Activated T-cell treated with anti-CD3 and anti-CD28 coated beads, Interleukin-2, amount 50 U/mL, for 48 hours (primary cell): ENCODE results near the gene TRNT1.

ENCODE experiments used
- DNase-seq, 2 experiments: peaks; one replicate each; pipeline ENCODE4 v3.0.0-alpha.2; 2020

The TRNT1 gene

DNA sequence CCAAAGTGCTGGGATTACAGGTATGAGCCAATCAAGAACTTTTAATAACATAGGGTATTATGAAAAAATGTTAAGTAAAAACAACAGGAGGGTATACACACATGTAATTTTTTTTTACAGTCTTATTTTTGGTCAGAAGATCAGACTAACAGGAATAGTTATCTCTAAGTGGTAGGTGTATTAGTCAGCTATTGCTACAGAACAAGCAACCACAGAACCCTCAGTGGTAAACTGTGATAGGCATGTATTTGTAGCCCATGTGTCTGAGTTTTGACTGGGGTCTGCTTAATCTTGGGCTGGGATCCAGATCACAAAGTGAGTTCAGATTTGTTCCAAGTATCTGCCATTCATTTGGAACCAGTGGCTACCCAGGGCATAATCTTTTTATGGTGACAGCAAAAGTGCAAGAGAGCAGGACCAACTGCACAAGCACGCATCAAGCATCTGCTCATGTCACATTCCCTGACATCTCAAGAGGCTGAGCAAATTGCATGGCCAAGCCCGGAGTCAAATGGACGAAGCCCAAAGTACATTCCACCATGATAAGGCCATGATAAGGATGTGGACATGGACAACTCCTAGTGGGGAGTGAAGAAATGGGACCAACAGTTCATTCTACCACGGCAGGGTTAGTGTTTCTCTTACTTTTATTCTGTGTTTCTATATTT, 13.6 kb upstream of the TRNT1 start:
- no peak for DNase-seq

DNA sequence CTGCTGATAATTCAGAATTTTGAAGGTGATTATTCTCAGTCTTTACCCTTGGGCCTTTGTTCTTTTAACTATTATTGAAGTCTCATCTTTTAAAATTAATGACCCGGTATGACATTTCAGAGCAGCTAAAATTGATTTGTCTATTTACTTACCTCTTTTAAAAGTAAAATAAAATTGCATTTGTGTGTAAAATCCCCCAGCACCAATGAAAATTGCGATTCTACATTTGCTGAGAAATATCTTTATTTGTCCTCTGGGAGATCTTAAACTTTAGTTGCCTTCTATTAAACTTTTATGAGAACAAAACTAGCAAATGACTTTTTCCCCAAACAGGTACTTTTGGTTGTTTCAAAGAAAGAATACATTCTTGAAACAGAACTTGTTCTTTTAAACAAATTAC, 9.1 kb upstream of the TRNT1 start:
- DNase-seq = no peak

DNA sequence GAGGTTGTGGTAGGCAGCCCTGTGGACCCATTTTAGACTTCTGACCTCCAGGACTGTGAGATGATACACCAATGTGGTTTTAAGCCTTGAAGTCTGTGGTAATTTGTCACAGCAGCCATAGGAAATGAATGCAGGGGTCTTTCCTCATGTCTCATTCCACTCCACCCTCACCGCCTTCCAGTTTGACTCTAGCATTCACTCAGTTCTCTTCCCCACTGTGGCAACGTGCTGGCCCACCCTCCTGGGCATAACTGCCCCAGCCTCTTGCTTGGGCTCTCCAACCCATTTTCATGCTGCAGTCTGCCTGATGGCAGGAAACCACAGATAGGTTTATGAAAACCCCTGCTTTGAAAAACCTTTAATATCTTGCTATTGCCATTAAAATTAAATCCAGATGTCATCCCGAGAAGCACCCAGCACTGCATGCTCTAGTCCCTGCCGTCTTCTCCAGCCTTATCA, 7.3 kb upstream of the TRNT1 start:
- DNase-seq = peak; percentile 42 to 53

DNA sequence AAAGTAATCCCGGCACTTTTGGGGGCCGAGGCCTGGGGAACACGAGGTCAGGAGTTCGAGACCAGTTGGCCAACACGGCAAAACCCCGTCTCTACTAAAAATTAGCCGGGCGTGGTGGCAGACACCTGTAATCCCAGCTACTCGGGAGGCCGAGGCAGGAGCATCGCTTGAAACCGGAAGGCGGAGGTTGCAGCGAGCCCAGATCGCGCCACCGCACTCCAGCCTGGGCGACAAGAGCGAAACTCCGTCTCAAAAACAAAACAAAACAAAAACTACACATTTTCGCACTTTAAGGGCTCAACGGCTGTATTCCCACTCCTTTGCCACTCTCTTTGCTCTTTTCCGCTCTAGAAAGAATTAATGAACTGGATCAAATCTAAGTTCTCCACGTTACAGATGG, 763 bp upstream of the TRNT1 start:
- no peak for DNase-seq

DNA sequence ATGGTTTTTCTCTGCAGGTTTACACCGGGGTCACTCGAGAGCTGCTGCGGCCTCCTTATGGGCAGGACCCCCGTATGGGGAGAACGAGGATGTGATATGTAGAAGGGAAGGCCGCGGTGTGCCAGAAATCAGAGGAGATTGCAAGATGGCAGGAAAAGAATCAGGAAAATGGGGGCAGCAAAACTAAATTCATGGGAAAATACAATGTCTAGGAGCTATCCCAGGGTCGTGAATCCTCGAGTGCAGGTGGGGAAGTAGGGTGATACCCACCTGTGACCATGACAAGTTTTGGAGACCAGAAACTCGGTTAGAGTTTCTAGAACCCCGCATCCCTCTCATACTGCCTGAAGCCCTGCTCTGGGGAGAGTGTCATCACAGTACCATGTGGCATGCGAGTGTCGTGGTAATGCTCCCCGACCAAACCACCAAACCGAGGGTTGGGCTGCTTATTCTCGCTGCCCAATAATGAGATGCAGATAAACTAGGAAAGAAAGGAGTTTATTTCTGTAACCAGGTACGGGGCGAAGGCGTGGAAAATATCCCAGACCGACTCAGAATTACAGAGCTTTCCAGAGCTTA, 781 bp downstream of the TRNT1 start:
- peak; percentile 59 to 60 for DNase-seq

DNA sequence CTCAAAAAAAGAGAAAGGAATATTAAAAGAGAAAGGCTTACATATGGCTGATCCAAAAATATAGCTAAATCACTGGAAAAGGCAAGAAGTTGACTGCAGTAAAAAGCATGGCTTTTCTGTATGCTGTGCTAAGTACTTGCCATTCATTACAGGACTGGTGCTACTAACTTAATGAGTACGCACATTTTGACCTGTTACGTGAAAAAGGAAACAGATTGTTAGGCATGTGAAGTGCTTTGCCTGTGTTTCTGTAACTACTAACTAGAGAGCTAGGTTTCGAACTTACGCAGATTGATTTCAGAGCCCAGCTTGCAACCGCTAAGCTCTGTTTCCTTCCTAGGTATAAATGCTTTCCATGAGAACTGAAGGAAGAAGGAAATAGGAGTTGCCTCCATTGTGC, 2.8 kb downstream of the TRNT1 start:
- DNase-seq = no peak

DNA sequence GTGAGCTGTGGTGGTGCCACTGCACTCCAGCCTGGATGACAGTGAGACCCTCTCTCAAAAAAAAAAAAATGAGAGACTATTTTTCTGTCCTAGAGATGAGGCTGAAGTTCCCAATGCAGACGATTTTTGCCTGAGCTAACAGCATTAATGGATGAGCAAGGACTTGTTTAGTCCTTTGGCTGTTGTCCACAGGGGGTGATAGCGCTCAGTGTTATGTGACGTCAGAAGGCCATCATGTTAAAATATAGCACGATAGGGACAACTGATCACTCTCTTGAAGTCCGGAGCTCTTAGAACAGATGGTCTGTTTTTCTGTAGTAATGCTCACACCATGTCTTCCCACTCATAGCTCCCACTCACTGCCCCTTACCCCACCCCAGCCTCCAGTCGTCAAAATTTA, 6.8 kb downstream of the TRNT1 start:
- DNase-seq = no peak

DNA sequence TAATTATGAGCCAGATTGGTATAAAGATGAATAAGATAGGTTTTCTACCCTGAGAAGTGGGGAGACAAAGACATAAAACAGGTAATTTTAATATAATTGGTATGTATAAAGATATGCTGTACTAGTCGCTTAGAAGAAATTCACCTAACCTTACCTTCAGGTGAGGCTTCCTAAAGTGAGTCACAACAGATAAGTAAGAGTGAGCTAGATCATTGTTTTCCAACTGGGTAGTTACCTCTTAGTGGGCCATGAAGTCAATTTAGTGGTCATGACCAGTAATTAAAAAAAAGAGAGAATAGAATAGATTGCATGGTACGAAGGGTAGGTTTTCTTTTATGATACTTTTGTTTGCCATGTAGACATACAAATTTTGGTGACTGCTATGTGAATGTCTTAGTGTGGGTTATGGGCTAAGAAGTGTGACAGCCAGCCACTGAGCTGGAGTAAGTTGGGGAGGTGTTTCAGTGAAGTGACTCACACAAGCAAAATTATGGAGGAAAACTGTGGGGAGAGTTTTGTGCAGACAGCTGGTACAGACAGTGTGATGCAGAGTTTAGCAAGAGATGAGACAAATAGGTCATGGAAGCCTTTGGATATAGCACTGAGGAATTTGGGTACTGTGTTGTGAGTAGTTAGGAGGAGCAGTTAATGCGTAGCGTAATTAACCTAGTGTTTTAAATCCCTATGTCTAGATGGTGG, 8.2 kb downstream of the TRNT1 start:
- no peak for DNase-seq

DNA sequence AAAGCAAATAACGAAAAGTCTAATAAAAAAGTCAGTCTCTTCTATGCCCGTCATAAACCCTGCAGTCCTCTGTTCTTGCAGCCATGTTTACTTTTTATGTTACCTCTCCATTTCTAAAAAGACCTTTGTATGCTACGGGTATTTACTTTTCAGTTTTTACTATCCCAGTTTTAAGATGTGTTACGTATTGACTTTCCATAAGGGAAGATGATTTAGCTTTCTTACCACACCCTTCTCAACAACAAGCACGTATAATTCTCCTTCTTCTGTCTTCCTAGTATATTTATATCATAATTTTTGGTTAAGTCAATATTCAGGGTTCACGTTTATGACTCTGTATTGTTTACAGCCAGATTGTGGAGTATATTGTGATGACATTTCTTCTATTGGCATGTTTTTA, 10.8 kb downstream of the TRNT1 start:
- no peak for DNase-seq

DNA sequence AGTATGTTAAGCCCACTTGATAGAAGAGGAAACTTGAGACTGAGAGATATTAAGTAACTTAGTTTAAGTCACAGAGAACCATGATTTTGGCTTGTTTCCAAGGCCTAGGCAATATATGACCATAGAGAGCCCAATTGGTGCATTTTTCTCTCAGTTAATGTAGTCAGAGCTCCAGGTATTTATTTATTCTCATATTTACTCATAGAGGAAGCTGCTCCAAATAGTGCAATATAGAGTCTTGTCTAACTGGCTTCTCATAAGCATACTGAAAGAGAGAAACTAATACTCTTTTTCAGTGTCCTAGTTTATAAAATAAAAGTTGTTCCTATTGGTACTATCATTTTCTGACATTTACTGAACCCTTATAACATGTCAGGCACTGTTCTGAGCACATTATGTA, 15.2 kb downstream of the TRNT1 start:
- no peak for DNase-seq

DNA sequence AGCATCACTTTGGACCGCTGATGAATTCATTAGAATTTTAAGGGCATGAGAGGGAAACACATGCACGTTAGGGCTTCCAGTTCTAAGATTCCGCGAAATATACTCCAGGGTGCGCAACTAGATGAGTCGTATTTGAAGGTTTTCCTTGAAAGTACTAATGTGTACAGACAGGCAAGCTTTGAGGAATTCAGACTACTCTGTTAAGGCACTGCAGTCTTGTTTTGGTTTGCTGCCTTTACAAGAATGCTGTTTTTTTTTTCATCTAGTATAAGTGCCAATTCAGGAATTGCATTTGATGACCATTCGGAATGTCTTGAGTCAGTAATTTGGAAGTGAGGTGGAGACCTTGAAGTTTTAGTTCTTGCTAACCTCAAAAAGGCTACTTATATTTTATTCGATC, 19.1 kb downstream of the TRNT1 start:
- DNase-seq = no peak

DNA sequence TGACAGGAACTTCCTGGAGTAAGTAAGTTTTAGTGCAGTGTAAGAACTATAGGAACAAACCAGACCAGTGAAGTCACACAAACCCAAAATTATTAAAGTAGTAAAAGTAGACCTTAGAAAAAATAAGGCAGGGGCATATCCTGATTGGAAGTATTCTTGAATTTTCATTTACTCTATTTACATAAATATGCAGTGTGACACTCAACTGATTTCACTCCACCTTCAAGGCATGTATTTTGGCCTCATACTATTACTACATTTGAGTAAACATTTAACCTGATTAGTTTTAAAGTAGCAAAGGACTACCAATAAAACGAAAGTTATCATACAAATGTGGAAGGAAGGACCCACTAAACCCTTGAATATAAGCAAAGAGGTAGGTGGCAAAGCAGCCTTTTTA, 22.8 kb downstream of the TRNT1 start:
- no peak for DNase-seq

DNA sequence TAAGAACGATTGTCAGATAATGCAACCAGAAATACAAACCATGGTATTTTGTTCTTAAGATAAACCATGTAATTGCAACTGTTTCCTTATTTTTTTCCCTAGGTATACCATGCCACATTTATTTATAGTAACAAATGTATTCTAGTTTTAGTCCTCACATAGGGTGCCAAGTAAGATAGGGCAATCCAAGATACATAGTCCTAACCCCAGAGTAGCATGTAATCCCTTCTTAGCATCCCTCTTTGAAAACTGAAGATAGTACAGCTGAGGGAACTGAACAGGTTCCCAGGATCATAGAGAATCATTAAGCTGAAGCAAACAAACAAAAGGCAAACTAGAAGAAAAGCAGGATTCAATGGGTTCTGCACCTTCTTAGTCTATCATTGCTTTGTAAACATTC, 24.8 kb downstream of the TRNT1 start:
- no peak for DNase-seq

DNA sequence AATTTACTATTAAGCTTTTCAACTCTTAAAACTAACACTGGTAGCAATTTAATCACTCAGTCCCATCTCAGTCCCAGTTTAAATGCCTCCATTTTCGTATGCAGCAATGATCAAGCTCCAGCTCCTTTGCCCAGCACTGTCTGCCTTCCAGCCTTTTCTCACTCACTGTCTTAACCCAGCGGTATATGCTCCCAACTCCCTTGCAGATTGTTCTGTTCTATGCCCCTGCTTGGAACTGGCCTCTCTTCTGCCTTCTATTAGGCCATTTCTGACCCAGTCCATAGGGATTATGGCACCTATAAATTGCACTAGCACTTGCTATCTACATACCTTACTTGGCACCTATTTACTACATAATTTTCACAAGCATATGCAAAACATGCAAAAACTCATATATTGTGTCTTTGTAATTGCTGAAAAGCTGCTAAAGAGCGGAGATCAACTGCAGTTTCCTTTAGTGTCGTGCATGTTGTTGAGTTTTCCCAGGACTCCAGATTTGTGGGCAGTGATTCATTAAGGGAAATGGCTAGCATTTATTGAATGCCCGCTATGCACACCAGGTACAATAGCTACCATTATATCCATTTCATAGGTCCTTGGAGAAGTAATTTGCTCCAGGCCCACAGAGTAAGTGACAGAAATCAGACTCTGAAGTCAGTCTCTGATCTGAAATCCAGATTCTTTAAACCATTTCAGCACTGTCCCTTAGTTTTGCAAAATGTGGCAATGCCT, 28.3 kb downstream of the TRNT1 start:
- DNase-seq = no peak

DNA sequence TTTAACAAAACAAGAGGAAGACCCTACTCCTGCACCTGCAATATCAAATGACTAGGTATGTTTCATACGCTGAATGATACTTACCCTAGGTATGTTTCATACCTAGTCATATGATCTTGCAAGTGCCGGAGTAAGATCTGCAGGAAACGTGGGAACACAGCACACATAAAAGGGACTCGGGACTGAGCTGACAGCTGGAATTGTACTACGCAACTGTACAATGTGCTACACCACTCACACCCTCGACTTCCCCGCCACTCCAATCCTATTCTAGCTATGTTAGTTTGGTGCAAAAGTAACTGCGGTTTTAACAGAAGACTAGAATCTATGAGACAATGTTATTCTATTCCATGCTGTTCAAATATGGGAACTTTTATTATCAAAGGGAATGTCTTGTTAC, 30.7 kb downstream of the TRNT1 start:
- DNase-seq = no peak

DNA sequence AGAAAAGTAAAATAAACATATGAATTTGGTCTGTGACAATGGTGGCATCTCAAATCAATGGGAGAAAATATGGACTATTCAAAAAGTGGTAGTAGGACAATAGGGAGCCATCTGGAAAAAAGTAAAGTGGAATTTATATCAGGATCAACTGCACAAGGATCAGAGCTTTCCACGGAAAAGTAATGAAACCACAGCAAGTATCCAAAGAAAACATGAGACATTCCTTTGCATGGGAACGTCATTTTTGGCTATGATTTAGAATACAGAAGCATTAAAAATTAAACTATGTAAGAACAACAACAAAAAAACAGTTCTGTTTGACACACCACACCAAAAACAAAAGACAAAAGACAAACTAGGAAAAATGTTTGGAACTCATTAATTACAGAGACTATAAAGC, 34.1 kb downstream of the TRNT1 start:
- no peak for DNase-seq

DNA sequence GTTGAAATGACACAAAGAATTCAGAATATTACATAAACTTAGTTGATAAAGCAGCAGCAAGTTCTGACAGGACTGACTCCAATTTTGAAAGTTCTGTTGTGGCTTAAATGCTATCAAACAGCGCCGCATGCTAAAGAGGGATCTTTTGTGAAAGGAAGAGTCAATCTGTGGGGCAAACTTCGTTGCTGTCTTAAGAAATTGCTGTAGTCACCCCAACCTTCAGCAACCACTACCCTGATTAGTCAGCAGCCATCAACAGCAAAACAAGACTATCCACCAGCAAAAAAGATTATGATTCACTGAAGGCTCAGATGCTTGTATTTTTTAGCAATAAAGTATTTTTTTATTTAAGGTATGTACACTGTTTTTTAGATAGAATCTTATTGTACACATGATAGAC, 38.5 kb downstream of the TRNT1 start:
- DNase-seq = no peak

DNA sequence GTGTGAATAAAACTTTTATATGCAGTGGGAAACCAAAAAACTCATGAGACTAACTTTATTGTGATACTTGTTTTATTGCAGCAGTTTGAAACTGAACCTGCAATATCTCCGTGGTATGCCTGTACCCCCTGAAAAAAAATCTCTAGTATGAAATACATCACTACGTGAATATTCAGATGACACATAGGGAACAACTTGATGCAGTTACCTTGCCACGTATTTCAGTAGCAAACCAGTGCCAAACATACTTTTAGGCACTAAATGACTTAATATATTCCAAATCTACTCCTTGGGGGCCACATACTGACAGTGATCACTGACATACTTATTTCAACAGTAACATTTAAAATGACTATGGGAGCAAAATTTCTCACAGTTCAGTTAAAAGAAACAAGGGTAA, 38.9 kb downstream of the TRNT1 start:
- DNase-seq = no peak

DNA sequence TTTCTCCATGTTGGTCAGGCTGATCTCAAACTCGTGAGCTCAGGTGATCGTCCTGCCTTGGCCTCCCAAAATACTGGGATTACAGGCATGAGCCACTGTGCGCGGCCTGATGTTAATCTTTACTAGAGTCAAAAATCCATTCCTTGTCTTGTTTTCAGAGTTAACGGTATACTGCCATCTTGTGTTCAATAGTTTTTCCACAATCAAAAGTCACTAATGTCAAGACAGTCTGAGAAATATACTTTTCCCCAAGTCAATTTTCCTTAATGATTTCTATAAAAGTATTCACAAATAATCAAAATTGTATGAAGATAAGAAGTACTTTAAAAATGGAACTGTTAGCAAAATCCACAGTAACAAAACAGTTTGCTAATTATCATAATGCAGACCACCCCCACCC, 44.3 kb downstream of the TRNT1 start:
- DNase-seq = no peak

DNA sequence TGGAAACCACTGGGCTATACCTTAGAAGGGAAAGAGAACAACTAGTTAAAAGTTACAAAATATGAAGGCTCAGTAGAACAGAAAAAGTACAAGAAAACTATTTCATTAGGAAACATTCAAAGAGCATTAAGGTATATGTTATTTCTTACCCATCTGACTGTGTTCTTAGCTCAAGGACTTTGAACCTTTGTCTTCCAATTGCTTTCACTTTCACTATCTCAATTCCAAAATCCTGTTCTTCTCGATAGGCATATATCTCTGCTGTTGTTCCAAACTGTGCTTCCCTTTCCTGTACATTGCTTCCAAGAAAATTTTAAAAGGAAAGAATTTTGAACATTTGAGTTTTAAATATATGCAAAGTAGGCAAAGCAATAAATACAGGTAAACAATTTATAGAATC, 45.9 kb downstream of the TRNT1 start:
- DNase-seq = no peak

DNA sequence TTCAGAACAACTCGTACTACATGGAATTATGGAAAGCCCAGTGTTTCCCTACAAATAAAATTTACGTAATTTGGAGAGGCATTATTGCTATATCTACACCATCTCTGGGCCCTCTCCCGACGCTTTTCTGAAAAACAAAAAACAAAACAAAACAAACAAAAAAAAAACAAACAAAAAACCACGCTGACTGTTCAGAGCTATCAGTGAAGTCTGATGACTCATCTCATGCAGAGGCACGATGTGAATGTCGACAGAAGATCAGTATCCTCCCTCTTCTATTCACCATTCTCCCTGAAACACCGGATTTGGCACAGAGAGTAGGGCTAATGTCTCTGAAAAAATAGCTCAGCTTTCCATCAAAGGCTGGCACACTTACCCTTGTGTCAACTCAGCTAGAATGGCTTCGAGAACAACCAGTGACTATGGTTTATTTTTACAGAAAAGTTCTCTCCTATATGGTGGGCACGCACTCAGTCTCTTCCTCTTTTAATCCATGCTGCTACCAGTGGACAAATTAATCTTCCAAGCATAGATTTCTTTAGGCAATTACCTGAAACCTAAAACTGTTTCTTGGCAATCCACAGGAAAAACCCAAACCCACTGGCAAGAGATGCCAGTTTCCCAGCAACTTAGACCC, 51.2 kb downstream of the TRNT1 start:
- no peak for DNase-seq

DNA sequence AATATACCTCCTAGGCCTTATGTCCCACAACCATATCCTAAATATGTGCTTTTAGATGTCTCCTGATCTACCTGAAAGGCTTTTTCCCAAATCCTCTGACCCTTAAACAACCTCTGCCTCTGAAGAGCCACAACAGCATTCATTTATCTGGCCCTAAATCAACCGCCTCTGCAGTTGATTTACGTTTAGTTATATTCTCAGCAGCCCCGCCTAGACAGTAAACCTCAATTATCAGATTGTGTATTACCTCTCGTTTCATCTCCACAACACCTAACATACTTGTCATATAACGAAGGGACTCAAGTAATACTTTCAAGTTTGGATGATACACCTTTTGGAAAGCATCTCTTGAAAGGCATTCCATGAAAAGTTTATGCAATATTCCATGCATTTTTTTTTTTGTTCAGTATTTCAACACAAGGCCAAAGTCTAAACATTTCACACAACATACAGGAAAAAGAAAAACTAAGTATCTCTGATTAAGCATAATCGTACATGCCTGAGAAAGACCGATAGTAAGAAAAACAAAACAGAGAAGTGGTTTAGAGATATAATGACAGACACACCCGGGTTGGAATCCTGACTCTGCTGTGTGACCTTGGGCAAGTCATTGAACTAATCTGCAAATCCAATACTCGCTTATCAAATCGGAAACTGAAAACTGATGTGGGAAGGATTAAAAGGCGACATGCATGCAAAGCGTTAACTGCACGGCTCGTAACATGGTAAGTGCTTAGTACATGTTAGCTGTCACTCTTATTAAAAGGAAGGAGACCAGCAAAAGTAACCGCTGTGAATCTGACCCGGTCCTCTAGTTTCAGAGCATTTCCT, 52.0 kb downstream of the TRNT1 start:
- DNase-seq = no peak
